Osteocyte (in vitro differentiated cells): Measurements from ENCODE around the gene MSH2. TPM values are rescaled to one million over a fixed set of nuclear protein-coding genes. Genes with fewer than 3 reads are reported as not detected.

Experiments
- DNase-seq: peaks from one replicate; pipeline ENCODE4 v3.0.0; 2021; ENCODE audit warnings: mixed read lengths; ENCODE audit not compliant: unreplicated experiment; ENCODE audit errors: extremely low spot score
- H3K27ac Mint-ChIP-seq: one replicate; pipeline ENCODE4 v1.8.0; 2021; ENCODE audit warnings: mild to moderate bottlenecking, mixed read lengths; ENCODE audit not compliant: unreplicated experiment
- H3K27me3 Mint-ChIP-seq: one replicate; pipeline ENCODE4 v1.8.0; 2021; ENCODE audit warnings: mixed read lengths; ENCODE audit not compliant: unreplicated experiment
- H3K36me3 Mint-ChIP-seq: one replicate; pipeline ENCODE4 v1.8.0; 2021; ENCODE audit warnings: mixed read lengths; ENCODE audit not compliant: unreplicated experiment
- H3K4me1 Mint-ChIP-seq: one replicate; pipeline ENCODE4 v1.8.0; 2021; ENCODE audit warnings: mixed read lengths; ENCODE audit not compliant: unreplicated experiment
- H3K4me3 Mint-ChIP-seq: one replicate; pipeline ENCODE4 v1.8.0; 2021; ENCODE audit warnings: mild to moderate bottlenecking, moderate library complexity, mixed read lengths; ENCODE audit not compliant: unreplicated experiment
- H3K9me3 Mint-ChIP-seq: one replicate; pipeline ENCODE4 v1.8.0; 2021; ENCODE audit warnings: mixed read lengths; ENCODE audit not compliant: unreplicated experiment
- total RNA-seq: library from RNA; stranded (reverse); gene quantifications from 2 replicates; pipeline ENCODE4 v1.2.1, GENCODE V29; 2021
- TF ChIP-seq, protein P1 (sequence below): fragments of 200-600 bp; sonication (generic); IDR thresholded peaks from 2 replicates; pipeline ENCODE4 v1.5.0; 2021; ENCODE audit warnings: antibody characterized with exemption, mild to moderate bottlenecking, moderate library complexity

Gene MSH2
- total RNA-seq, 1 donor from 2014 or later, result 27.0 TPM

DNA sequence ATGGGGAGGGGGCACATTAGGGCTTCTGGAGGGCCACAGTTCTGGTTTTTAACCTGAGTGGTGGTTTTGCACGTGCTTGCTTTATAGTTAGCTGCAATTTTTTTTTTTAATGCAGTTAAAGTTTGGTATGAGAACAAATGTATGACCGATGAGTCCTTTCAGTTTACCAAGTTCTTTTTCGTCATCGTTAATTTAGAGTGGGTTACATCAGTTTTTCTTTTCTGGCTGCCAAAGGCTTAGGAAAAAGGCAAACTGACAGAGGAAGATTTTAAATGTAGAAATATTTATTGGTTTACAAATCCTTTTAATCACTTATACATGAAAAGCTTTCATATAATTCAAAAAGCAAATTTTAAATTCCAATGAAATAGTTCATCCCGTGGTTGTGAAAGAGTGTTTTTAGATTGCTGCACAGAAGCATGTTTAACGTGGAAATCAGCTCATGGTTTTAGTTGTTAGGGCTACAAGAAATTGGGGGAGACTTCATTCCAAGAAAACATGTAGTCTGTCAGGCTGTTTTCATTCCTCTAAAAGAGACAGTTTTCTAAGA is 82.9 kb downstream of the MSH2 start:
- Mint-ChIP-seq H3K4me3 (no peak overlapping the region), H3K36me3 (peaks cover 23% of the 10 kb centered on the region), H3K4me1 (peaks cover 2% of the 10 kb centered on the region), H3K9me3 (no peaks in the 10 kb centered on the region), H3K27ac (no peak overlapping the region), H3K27me3 (no peaks in the 10 kb centered on the region)
- DNase-seq, result no peak
- TF ChIP-seq, protein P1, sequence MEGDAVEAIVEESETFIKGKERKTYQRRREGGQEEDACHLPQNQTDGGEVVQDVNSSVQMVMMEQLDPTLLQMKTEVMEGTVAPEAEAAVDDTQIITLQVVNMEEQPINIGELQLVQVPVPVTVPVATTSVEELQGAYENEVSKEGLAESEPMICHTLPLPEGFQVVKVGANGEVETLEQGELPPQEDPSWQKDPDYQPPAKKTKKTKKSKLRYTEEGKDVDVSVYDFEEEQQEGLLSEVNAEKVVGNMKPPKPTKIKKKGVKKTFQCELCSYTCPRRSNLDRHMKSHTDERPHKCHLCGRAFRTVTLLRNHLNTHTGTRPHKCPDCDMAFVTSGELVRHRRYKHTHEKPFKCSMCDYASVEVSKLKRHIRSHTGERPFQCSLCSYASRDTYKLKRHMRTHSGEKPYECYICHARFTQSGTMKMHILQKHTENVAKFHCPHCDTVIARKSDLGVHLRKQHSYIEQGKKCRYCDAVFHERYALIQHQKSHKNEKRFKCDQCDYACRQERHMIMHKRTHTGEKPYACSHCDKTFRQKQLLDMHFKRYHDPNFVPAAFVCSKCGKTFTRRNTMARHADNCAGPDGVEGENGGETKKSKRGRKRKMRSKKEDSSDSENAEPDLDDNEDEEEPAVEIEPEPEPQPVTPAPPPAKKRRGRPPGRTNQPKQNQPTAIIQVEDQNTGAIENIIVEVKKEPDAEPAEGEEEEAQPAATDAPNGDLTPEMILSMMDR, result no peak

DNA sequence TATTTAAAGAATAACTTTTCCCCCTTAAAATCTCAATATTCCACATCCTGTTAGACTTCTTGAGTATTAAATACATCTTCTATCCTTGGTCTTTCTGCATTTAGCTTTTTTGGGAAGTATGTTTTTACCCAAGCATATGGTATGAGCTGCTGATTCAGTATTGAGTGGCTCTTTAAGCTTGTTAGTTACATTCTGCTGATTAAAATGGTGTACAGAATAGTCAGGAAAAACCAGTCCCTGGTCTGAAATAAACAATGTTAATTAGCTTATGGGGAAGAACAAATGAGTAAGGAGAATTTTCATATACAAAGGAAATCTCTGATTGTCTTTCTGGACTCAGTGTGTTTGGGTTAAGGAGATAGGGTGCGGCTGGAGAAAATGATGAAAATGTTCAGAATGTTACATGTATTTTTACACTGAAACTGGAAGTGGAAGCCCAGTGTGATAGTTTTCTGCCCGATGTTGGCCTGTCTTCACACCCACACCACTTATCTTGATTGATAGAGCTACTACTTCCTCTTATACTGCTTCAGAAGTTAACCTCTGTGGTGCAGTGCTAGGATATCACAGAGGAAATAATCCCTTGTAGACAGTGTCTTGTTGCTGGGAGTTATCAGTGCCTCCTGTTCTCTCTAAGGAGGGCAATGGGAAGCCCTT is 84.0 kb downstream of the MSH2 start:
- peaks cover 2% of the 10 kb centered on the region for H3K4me1 Mint-ChIP-seq
- no peak overlapping the region for H3K27ac Mint-ChIP-seq
- H3K4me3 Mint-ChIP-seq, result no peak overlapping the region
- H3K36me3 Mint-ChIP-seq, result peaks cover 16% of the 10 kb centered on the region
- no peaks in the 10 kb centered on the region for H3K27me3 Mint-ChIP-seq
- DNase-seq, result no peak
- H3K9me3 Mint-ChIP-seq, result no peaks in the 10 kb centered on the region
- TF ChIP-seq, protein P1, result no peak

DNA sequence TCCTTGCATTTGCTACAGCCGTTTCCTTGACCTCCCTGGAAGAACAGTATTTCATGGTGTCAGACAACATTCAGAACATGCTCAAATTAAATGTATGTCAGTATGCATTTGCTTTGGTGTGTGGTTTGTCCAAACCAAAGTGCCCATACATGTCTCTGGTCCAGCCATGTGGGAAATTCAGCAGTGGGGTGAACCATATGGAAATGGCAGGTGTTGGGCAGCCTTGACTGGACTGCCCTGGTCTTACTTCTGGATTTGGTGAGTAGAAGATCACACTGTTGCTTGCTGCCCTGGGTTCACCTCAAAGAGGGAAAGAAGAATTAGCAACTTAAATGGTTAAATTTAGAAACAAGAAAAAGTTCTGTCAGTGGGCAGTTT is 84.5 kb downstream of the MSH2 start:
- Mint-ChIP-seq H3K4me3 (no peak overlapping the region), H3K27me3 (no peaks in the 10 kb centered on the region), H3K9me3 (peaks cover 2% of the 10 kb centered on the region), H3K36me3 (peaks cover 13% of the 10 kb centered on the region), H3K4me1 (peaks cover 2% of the 10 kb centered on the region), H3K27ac (no peak overlapping the region)
- TF ChIP-seq, protein P1, result no peak
- DNase-seq, result no peak

DNA sequence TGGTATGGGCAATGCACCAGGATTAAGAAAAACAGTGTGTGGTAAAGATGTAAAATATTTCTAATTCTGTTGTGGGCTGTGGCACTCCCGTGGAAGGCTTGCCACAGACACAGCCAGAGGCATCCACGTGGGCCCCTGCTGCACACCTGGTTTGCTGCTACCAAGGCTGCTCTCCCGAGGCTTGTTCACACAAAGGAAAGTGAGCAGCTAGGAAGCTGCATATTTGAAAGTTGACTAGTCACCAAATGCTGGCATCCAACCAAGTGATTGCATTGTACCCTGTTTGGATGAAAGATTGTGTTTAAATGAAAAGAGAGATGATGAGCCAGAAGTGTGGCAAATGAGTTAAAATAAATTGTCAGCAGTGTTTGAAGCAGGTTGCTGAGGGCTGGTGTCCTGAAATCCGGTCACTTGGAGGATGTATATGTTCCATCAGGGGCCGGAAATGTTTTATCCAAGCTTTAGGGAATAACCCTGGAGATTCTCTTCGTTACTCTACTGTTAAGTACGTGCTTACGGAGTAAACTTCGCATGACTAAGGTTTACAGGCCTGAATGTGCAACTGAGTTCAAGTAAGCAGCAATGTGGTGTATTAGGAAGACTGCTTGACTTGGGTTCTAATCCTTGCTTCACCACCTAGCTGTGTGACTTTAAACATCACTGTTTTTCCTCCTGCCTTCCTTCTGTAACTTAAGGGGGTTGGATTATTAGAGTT is 86.1 kb downstream of the MSH2 start:
- no peak overlapping the region for H3K4me3 Mint-ChIP-seq
- H3K27ac Mint-ChIP-seq, result no peak overlapping the region
- H3K36me3 Mint-ChIP-seq, result peaks cover 9% of the 10 kb centered on the region
- H3K9me3 Mint-ChIP-seq, result peaks cover 9% of the 10 kb centered on the region
- H3K4me1 Mint-ChIP-seq, result peaks cover 2% of the 10 kb centered on the region
- no peaks in the 10 kb centered on the region for H3K27me3 Mint-ChIP-seq
- no peak for DNase-seq
- TF ChIP-seq, protein P1, result no peak

DNA sequence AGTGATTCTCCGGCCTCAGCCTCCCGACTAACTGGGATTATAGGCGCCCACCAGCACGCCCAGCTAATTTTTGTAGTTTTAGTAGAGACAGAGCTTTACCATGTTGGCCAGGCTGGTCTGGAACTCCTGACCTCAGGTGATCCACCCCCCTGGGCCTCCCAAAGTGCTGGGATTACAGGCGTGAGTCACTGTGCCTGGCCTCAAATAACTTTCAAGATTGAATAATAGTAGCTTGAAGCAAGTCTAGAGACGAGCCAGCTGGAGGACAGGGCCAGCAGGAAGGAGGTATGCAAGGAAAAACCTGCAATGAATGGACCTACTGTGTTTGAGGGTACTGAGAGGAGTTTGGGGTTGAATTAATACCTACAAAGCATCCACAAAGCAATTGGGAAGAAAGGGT is 87.5 kb downstream of the MSH2 start:
- peaks cover 2% of the 10 kb centered on the region for H3K4me1 Mint-ChIP-seq
- TF ChIP-seq, protein P1, result no peak
- H3K4me3 Mint-ChIP-seq, result no peak overlapping the region

More for the DNA sequence above, 87.5 kb downstream of the MSH2 start:
- no peak for DNase-seq
- H3K27ac Mint-ChIP-seq, result no peak overlapping the region
- peaks cover 9% of the 10 kb centered on the region for H3K9me3 Mint-ChIP-seq
- no peaks in the 10 kb centered on the region for H3K27me3 Mint-ChIP-seq
- peaks cover 2% of the 10 kb centered on the region for H3K36me3 Mint-ChIP-seq
